ENCODE measurements around the gene OR6S1.
"Not testable (repeated sequence)": the region's sequence is repeated elsewhere in the genome, so short reads cannot be mapped to it uniquely, and the experiment has no call there.

Gene OR6S1

DNA sequence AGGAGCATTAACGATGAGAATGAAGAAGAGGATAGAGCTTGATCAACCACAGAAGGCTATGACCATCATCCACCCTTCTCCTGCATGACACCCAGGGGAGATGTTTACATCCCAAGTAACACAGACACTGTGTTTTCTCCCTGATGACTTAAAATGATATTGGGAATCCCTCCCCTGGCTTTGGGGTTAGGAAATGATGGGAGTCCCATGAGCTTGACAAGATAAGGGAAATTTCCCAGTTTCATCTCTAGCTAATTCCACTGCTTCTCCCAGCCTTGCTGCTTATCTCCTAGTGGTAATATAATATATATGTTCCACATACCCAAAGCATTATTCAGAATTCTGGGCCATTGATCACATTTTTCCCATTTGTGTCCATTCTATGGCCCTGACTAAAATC, 4.0 kb upstream of the OR6S1 start:
- peaks cover 10% of the 10 kb centered on the region for H3K27me3 ChIP-seq (ENCODE audit: control insufficient read depth, insufficient read depth, low read length)
- no peaks in the 10 kb centered on the region for H3K36me3 ChIP-seq (ENCODE audit: insufficient read depth, low read length)
- H3K4me2 ChIP-seq (ENCODE audit: low read length): no peak overlapping the region
- H3K4me1 ChIP-seq (ENCODE audit: control insufficient read depth, insufficient read depth, low read length): no peaks in the 10 kb centered on the region
- no peak overlapping the region for H3K4me3 ChIP-seq (ENCODE audit: low read length)
- H3K9me3 ChIP-seq (replicated peaks; ENCODE audit: low read length): no peaks in the 10 kb centered on the region
- no peak overlapping the region for H3K9ac ChIP-seq (ENCODE audit: low read depth, low read length)

DNA sequence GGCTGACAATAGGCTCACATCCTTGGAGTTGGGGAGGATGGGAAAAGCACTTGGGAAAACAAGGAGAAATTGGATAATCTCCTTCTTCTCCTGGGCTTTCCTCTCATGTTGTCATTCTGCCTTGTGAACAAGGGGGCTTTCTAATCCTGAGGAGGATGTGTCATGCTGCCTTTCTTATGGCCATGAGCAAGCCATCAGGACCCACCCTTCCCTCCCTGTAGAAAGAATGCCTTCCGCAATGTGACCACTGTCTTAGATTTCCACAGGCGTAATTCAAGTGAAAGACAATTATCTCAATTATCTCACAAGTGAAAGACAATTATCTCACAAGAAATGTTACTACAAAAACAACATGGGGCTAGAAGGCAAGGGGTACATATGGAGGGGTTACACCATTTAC, 3.0 kb upstream of the OR6S1 start:
- no peaks in the 10 kb centered on the region for H3K4me1 ChIP-seq (ENCODE audit: control insufficient read depth, insufficient read depth, low read length)
- no peak overlapping the region for H3K4me3 ChIP-seq (ENCODE audit: low read length)
- H3K9ac ChIP-seq (ENCODE audit: low read depth, low read length): no peak overlapping the region
- peaks cover 10% of the 10 kb centered on the region for H3K27me3 ChIP-seq (ENCODE audit: control insufficient read depth, insufficient read depth, low read length)
- H3K9me3 ChIP-seq (replicated peaks; ENCODE audit: low read length): no peaks in the 10 kb centered on the region
- H3K4me2 ChIP-seq (ENCODE audit: low read length): no peak overlapping the region
- H3K36me3 ChIP-seq (ENCODE audit: insufficient read depth, low read length): no peaks in the 10 kb centered on the region

DNA sequence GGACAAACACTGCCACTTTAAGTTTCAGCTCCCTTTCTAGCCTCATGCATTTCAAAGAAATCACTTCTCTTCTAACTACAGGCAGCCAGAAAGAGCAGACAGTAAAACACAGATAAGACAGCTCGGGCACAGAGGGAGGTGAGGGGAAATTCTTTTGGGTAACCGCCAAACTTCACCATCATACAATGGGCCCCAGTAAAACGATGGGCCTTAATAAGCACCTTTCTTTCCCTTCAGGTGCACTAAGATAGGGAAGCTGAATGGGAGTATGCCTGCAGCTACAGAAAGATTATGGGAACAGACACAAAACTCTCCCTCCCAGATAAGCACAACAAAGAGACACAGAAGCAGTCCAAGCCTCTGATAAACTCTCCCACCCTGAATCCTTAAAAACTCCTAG, 1.3 kb upstream of the OR6S1 start:
- H3K9me3 ChIP-seq (replicated peaks; ENCODE audit: low read length); H3K27me3 ChIP-seq (ENCODE audit: control insufficient read depth, insufficient read depth, low read length); H3K4me3 ChIP-seq (ENCODE audit: low read length); H3K36me3 ChIP-seq (ENCODE audit: insufficient read depth, low read length); H3K9ac ChIP-seq (ENCODE audit: low read depth, low read length); H3K4me1 ChIP-seq (ENCODE audit: control insufficient read depth, insufficient read depth, low read length); H3K4me2 ChIP-seq (ENCODE audit: low read length): not testable (repeated sequence)

DNA sequence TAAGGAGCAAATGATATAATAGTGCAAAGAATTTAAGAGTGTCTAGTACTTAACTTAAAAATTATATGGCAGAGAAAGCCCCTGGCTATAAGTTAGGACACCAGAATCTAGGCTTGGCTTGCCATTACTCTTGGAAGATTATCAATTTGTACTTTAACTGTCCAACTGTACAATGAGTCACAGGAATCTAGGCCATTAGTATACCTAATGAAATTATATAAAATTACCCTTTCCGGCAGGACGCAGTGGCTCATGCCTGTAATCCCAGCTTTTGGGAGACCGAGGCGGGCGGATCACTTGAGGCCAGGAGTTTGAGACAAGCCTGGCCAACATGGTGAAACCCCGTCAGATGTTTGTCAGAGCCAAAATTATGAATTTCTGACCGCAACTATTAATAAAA, 691 bp upstream of the OR6S1 start:
- Histone ChIP-seq H3K9me3 (replicated peaks; ENCODE audit: low read length) (no peaks in the 10 kb centered on the region), H3K9ac (ENCODE audit: low read depth, low read length) (no peak overlapping the region), H3K27me3 (ENCODE audit: control insufficient read depth, insufficient read depth, low read length) (peaks cover 10% of the 10 kb centered on the region), H3K4me3 (ENCODE audit: low read length) (no peak overlapping the region), H3K4me2 (ENCODE audit: low read length) (no peak overlapping the region), H3K36me3 (ENCODE audit: insufficient read depth, low read length) (no peaks in the 10 kb centered on the region), H3K4me1 (ENCODE audit: control insufficient read depth, insufficient read depth, low read length) (no peaks in the 10 kb centered on the region)

DNA sequence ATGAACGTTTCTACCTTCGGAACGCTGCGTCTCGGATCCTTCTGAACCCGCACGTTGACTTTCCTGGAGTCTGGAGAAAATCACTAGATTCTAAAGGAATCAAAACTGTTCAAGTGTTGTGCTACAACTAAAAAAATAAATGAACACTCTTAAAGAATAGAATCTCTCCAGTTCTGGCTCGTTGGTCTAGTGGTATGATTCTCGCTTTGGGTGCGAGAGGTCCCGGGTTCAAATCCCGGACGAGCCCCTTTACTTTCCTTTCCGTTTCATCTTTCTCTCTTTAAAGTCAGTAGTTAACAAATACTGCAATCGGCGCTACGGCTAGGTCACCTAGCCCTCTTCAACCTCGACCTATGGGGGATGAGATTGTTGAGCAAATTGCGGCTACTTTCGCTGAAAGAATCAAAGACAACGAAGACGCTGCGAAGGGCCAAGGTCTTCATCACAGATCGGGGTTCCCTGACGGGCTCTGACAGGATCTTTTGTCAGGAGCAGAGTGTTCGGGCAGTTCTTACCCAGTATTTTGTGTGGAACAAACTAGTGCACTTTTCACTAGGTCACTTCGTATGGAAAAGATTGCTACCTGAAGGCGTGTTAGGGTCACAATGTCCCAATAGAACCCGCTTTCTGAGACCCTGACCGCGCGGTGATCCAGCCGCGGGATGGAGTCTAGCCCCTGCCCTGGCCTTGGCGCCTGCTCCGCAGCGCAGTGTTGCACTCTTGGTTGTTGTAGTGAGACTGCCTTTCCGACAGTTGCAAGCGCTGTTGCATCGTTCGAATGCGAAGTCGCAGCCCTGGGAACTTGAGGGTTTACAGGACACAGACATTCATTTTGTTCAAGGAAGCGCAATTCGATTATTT, 8.4 kb downstream of the OR6S1 start:
- no peak overlapping the region for H3K9ac ChIP-seq (ENCODE audit: low read depth, low read length)
- peaks cover 19% of the 10 kb centered on the region for H3K4me1 ChIP-seq (ENCODE audit: control insufficient read depth, insufficient read depth, low read length)
- peak overlapping the region; percentile 64 for H3K4me3 ChIP-seq (ENCODE audit: low read length)
- H3K27me3 ChIP-seq (ENCODE audit: control insufficient read depth, insufficient read depth, low read length): peaks cover 13% of the 10 kb centered on the region
- peak overlapping the region; percentile 82 for H3K4me2 ChIP-seq (ENCODE audit: low read length)
- no peaks in the 10 kb centered on the region for H3K9me3 ChIP-seq (replicated peaks; ENCODE audit: low read length)
- no peaks in the 10 kb centered on the region for H3K36me3 ChIP-seq (ENCODE audit: insufficient read depth, low read length)

DNA sequence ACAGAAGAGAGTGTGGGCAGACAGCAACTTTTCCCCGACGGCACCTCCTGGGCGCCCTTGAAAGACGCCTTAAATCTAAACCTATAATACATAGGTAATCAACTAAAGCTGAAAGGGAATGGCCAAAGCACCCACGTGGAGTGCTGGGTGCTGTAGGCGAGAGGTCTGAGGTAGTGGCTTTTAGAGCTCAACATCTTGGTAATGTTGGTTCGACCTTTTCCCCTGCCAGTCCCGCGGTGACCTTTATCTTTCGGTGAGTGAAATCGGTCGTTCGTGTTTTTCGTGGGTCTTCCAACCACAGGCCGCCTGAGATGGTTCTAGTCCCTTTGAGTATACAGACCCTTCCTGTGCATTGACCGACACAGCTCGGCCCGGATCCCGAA, 9.1 kb downstream of the OR6S1 start:
- H3K4me3 ChIP-seq (ENCODE audit: low read length): peak overlapping the region; percentile 64
- H3K27me3 ChIP-seq (ENCODE audit: control insufficient read depth, insufficient read depth, low read length): peaks cover 19% of the 10 kb centered on the region
- H3K4me2 ChIP-seq (ENCODE audit: low read length): peak overlapping the region; percentile 82
- H3K4me1 ChIP-seq (ENCODE audit: control insufficient read depth, insufficient read depth, low read length): peaks cover 19% of the 10 kb centered on the region
- H3K36me3 ChIP-seq (ENCODE audit: insufficient read depth, low read length): no peaks in the 10 kb centered on the region
- no peaks in the 10 kb centered on the region for H3K9me3 ChIP-seq (replicated peaks; ENCODE audit: low read length)
- H3K9ac ChIP-seq (ENCODE audit: low read depth, low read length): no peak overlapping the region

DNA sequence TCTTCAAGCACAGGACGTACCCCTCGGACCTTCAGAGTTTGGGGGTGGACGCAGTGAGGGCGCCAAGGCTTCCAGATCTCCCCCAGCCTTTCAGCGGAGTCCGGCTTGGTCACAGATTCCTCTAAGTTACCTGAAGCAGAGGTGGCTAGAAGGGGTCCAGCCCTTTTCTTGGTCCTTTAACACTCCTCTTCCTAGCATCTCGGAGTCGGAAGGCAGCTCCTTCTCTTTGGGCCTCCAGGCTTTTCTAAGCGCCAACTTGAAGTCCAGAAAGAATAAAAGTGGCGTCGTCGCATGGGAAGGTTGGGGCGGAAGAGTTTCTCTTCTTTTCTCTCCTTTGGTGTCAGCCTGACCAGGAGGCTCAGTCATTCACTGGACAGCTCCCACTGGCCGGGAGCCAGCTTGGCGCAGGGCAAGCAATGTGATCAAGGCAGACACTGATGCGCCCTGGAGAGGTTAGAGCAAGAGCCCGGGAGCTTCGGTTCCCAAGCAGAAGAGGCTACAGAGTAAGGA, 9.6 kb downstream of the OR6S1 start:
- H3K4me1 ChIP-seq (ENCODE audit: control insufficient read depth, insufficient read depth, low read length): peaks cover 19% of the 10 kb centered on the region
- peak overlapping the region; percentile 64 for H3K4me3 ChIP-seq (ENCODE audit: low read length)
- H3K36me3 ChIP-seq (ENCODE audit: insufficient read depth, low read length): no peaks in the 10 kb centered on the region
- peak overlapping the region; percentile 82 for H3K4me2 ChIP-seq (ENCODE audit: low read length)
- H3K9me3 ChIP-seq (replicated peaks; ENCODE audit: low read length): no peaks in the 10 kb centered on the region
- peaks cover 23% of the 10 kb centered on the region for H3K27me3 ChIP-seq (ENCODE audit: control insufficient read depth, insufficient read depth, low read length)
- H3K9ac ChIP-seq (ENCODE audit: low read depth, low read length): no peak overlapping the region

DNA sequence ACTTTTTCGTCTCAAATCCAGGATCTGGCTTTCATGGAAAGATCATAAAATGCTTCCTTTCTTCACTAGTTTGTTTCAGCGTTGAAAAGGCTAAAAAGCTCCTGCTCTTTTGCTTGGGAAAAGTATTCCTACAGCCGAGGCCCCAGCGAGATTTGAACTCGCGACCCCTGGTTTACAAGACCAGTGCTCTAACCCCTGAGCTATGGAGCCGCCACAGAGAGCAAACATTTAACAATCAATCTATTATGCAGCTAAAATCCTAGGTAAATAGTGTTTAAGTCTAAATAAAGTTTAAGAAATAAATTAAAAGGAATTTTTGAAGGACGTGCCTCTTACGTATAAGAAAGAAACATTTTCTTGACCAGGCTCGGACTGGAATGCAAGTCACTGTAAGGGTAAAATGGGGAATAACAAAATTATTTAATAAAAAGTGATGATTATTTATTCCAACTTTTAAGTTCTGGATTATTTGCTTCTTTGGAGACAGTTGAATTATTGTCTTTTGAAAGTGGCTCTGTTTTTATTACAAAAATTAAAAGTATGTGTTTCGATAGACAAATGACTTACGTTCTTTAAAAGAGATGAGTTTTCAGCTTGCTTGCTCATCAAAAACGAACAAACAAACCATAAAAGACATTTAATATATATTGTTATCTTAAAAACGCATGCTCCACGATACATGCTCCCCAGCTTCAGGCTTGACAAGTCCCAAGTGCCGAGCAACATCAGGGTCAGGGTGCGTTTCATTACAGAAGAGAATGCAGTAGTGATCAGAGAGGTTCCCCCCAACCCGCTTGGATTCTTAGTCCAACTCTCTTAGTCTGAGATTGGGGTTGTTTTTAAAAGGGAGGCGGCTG, 10.2 kb downstream of the OR6S1 start:
- no peaks in the 10 kb centered on the region for H3K36me3 ChIP-seq (ENCODE audit: insufficient read depth, low read length)
- peak overlapping the region; percentile 64 for H3K4me3 ChIP-seq (ENCODE audit: low read length)
- peak overlapping the region; percentile 24 for H3K9ac ChIP-seq (ENCODE audit: low read depth, low read length)
- no peaks in the 10 kb centered on the region for H3K9me3 ChIP-seq (replicated peaks; ENCODE audit: low read length)
- H3K4me1 ChIP-seq (ENCODE audit: control insufficient read depth, insufficient read depth, low read length): peaks cover 21% of the 10 kb centered on the region
- peak overlapping the region; percentile 82 for H3K4me2 ChIP-seq (ENCODE audit: low read length)
- peaks cover 24% of the 10 kb centered on the region for H3K27me3 ChIP-seq (ENCODE audit: control insufficient read depth, insufficient read depth, low read length)

DNA sequence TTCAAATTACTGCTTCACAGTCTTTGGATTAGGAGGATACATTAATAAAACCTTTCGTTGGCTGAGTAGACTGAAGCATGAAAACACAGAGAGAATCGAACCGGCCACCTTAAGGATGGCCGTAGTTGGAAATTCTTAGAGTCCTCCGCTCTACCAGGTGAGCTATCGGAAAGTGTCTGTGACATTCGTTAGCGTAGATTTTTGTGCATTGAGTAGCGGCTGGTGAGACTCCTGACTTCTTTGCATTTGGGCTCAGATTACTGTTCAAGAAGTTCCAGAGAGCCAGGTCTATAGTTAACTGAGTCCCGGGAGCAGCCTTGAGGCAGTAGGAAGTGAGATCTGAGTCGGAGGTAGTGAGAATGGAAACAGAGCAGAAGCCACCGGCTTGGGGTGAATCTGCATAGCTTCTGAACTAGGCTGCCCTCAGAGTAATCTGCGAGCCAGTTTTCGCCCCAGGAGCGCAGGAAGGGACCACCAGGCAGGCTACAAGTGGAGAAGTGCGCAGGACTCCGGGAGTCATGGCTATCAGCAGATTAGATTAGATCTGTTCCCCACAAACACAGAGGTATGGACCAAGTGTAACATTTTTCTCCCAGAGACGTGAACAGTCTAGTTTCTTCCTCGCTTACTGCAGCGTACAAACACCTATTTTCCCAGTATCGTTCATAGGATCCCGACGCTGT, 11.0 kb downstream of the OR6S1 start:
- peaks cover 21% of the 10 kb centered on the region for H3K4me1 ChIP-seq (ENCODE audit: control insufficient read depth, insufficient read depth, low read length)
- H3K4me3 ChIP-seq (ENCODE audit: low read length): peak overlapping the region; percentile 61
- peak overlapping the region; percentile 24 for H3K9ac ChIP-seq (ENCODE audit: low read depth, low read length)
- no peaks in the 10 kb centered on the region for H3K9me3 ChIP-seq (replicated peaks; ENCODE audit: low read length)
- no peaks in the 10 kb centered on the region for H3K36me3 ChIP-seq (ENCODE audit: insufficient read depth, low read length)
- H3K27me3 ChIP-seq (ENCODE audit: control insufficient read depth, insufficient read depth, low read length): peaks cover 24% of the 10 kb centered on the region
- H3K4me2 ChIP-seq (ENCODE audit: low read length): peak overlapping the region; percentile 82

DNA sequence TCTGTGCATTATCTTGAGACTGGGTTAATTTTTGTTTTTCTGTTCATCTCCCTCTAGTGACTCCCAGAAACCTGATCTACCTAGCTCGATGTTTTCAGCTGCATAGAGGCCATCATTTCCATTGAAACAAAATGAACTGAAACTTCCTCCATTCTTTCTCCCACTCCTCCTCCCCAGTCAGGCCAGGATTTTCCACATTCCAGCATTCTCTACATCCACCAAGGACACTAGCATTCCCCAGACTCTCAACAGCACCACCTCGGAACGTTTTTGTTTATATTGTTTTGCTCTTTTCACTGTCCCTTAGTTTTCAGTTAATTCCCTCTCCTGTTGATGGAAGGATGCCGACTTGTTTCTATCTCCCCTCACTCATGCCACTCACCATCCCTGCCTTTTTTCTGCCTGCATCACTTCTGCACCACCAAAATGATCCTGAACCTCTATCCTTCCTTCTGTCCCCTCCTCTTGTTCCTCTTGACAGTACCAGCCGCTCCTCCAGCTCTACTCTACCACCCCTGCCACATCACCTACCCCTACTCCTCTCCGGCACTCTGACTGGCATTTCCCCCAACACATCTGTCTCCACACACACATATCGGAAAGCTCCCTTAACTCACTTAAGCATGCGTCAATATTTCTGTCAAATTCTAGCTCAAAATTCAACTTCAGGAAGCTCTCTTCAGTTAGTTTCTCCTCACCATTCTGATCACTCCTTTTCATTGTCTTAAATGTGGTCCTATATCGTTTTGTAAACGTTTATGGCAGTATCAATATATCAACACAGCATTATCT, 13.2 kb downstream of the OR6S1 start:
- H3K4me1 ChIP-seq (ENCODE audit: control insufficient read depth, insufficient read depth, low read length): peaks cover 31% of the 10 kb centered on the region
- H3K4me3 ChIP-seq (ENCODE audit: low read length): no peak overlapping the region
- H3K4me2 ChIP-seq (ENCODE audit: low read length): no peak overlapping the region
- no peaks in the 10 kb centered on the region for H3K36me3 ChIP-seq (ENCODE audit: insufficient read depth, low read length)
- peaks cover 24% of the 10 kb centered on the region for H3K27me3 ChIP-seq (ENCODE audit: control insufficient read depth, insufficient read depth, low read length)
- no peak overlapping the region for H3K9ac ChIP-seq (ENCODE audit: low read depth, low read length)
- H3K9me3 ChIP-seq (replicated peaks; ENCODE audit: low read length): no peaks in the 10 kb centered on the region

Data from skeletal muscle satellite cell (primary cell).